Stimulated activated CD4-positive, alpha-beta T cell treated with anti-CD3 and anti-CD28 coated beads, Interleukin-4, amount 100 ng/mL, for 1 hour (primary cell): ENCODE measurements around the gene KMO.
A peak's percentile ranks its signal among the peaks of the same experiment; 100 is the strongest.

Source experiments
- DNase-seq: peaks from one replicate; pipeline ENCODE4 v3.0.0-alpha.2; 2020

KMO gene

DNA sequence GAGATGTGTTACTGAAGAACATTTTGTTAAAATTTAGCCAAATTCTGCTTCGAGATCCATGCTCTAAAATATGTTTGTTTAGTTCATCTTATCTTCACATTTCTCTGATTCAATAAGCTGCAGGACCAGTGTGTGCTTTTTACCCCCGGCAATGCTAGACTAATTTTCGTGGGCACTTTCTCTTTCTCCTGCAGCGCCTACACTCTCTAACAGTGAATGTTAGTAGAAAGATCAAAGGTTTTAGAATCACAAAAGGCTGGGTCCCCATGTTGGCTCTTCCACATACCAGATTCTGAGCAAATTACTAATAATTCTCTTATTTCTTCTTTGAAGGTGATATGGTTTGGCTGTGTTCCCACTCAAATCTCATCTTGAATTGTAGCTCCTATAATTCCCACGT is 99.5 kb downstream of the KMO start:
- no peak for DNase-seq

DNA sequence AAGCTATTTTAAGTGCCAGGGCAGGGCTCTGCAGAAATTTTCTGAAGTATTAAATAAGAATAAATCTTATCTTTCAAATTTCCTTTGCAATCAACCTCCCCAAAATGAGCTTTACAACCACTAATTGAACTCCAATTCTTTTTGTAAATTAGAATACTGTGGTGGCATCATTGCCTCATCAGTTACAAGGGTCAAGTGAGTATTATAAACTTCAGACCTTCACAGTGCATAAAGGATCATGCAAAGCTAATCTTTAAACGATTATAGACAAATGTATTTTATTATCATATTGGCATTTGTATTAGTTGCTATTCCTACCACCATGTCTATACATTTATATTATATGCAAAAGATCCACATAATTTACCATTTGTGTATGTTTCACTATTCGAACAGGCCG is 100.8 kb downstream of the KMO start:
- no peak for DNase-seq

DNA sequence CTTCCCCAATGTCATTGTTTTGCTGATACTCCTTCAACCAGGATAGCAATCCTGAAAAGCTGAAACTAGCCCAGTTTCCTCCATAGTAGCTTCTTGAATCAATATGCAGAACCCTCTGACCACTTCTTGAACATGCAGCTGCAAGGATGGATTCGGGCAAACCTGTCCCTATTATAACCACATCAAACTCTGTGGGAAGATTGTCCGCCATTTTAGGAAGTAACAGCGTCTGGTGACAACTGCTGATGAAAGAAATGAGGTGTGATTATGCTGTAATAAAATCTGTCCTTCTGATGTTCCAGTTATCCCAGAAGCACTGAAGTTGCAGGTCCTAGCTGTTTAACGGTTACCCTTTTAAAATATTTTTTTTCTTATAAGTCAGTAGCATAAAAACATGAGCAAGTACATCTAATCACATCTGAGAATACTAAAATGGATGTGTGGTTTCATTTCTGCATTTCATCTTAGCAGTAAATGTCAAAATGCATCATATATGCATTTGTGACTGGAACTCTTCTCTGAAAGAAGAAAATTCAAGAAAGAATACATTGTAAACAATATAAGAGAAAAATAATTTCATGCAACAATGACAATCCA is 103.5 kb downstream of the KMO start:
- no peak for DNase-seq

DNA sequence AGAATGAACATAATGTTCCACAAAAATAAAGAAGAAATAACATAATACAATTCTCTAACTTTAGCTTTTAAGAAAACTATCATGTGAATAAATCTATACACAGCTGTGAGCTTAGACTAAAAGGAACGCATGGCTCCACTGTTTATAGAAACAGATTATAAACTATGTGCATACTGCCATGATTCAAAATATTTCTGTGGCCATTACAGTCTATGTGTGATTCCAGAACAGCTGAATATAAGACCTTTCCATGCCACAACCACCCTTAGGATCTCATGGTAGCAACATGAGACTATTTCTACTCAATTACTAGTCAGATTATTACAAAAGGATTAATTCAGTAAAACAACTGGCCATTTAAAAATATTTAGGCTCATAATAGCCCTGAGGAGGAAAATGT is 104.1 kb downstream of the KMO start:
- no peak for DNase-seq

DNA sequence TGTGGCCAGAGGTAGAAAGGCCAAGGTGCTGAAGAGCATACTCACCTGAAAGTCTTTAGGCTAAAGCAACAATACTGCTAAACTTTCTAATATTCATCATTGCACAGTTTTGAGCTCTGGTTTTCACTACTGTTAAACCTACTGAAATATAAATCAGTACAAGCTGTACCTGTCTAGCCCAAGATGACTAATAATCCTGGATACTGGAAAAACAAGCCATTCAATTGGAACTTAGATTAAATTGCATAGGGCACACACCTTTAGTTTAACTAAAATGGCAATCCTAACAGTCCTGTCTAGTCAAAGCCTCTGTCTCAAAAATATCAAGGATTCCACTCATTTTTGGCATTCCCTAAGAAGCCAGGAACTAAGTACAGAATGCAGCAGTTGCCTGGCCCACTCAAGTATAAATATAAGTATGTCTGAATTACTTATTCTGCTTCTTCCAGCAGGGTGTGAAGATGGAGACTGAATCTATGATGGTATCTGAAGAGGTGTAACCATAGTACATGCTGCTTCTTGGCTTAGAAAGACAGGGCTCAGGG is 104.9 kb downstream of the KMO start:
- no peak for DNase-seq

DNA sequence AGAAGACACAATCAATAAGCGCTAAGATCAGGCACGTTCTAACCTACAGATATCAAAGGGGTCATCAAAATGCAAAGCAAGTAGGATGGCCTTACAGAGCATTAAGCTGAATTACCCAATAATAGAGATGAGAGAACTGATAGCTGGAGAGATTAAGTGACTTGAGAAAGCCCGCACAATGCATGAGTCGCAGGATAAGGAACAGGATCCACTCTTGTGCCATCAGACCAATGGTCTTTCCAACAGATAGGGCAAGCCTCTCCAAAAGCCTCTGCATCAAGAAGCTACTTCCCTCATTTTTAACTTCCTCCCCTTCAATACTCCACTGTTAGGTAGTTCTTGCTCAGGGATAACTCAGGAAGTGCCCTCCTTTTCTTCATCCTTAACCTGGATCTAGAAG is 105.4 kb downstream of the KMO start:
- no peak for DNase-seq

DNA sequence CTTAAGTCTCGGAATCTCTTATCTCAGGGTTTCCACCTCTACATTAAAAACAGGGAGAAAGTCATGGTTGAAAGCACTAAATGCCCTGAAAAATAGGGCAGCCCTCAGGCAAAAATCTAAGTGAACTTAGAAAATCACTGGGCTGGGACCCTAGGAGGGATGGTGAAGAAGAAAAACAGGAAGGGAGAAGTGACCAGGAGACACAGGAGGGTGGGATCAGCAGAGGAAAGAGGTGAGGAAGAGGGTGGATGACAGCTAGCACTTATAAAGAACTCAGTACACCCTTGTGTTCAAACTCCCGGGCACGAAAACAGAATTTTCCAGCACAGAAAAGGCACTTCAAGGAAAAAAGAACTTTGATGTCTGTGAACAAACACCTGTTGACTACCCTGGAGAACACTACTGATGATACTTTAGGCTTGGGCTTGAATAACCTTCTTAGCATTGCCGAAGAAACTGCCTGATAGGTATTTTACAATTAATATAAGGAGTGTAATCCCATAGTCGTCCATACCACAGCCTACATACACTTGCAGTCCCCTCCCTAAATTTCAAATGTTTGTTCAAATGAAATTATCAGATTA is 106.0 kb downstream of the KMO start:
- no peak for DNase-seq

DNA sequence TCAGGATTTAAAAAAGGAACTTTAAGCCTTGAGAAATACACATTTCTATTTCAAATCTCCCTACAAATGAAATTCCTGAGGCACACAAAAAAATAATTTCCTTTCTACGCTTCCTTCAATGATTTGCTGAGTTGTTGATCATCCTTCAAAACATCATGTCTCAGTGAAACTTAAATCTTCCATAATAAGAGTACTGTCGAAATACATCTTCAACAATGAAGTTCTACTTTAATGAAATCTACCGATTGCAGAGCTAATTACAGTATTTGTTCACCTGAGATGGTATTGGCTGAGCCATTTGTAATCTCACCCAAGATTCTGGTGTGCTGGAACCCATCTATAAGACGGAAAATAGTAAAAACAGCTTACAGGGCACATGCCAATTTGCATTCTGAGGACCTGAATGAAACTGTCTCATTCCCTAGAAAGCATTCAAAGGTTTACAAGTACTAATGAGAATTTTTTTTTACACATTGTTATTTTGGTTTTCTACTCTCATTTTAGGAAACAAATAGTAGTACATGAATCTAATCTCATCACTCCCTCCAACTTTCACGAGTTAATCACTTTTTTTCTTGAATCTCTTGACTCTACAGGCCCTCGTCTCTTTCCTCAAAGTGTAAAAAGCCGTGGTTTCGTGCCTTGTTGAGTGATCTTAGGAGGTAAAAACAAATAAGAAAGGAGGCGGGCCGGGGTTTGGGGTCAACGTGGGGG is 106.9 kb downstream of the KMO start:
- DNase-seq: no peak

DNA sequence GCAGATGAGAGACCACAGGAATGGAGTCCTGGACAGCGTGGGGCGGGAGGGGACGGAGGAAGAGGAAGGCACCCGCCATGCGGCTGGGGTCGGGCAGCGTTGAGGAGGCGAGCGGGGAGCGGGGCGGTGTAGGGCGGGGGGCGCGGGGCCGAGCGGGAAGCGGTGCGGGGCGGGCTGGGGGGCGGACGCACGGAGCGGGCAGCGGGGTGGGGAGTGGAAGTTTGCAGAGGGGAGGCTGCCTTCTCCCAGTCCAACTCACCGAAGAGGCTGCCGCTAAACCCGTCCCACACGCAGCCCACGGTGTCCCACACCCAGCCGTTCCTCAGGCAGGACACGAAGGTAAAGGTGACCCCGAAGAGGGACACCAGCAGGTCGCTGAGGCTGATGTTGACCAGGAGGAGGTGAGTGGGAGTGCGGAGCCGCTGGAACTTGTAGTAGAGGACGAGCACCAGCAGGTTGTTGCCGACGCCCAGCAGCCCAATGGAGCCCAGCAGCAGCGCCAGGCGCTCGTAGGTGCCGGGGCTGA is 107.5 kb downstream of the KMO start:
- peak; percentile 33 for DNase-seq

DNA sequence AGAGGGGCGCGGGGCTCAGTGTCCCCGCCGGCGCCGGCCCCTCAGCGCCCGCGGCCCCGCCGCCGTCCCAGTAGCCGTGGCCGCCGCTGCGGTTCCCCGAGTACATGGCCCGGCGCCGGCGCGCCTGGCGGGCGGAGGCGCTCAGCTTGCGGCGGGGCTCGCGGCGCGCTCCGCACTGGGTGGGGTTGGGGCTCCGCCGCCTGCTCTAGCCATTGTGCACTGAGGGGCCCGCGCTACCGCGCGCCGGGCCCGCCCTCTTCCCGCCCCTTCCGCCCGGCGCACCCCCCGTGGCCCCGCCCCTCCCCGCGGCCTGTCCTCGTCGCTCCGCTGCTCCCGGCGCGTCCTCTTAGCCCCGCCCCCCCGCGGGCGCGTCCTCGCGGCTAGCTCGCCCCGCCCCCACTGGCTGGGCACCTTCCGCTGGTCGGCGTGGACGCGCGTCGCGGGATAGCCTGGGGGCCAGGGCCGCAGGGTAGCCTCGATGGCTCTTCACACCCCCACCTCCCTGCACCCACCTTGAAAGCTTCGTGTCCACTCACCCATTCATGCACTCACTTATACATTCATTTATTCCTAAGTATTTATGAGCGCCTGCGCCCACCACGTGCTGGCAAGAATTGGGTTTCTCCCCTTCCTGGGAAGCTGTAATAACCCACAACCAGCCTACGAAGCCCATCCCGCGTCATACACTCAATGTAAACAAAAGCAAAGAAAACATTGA is 108.1 kb downstream of the KMO start, which contains the start of the genes CHML and OPN3:
Gene CHML, minus strand, starts transcription at position 221 of the 718 bp plus-strand sequence. CDS start 4,603 bp downstream, outside the sequence.
Gene OPN3, minus strand, starts transcription at position 221 of the 718 bp plus-strand sequence. Its CDS starts 115 bp downstream, at position 106.
- peak; percentile 93 for DNase-seq

DNA sequence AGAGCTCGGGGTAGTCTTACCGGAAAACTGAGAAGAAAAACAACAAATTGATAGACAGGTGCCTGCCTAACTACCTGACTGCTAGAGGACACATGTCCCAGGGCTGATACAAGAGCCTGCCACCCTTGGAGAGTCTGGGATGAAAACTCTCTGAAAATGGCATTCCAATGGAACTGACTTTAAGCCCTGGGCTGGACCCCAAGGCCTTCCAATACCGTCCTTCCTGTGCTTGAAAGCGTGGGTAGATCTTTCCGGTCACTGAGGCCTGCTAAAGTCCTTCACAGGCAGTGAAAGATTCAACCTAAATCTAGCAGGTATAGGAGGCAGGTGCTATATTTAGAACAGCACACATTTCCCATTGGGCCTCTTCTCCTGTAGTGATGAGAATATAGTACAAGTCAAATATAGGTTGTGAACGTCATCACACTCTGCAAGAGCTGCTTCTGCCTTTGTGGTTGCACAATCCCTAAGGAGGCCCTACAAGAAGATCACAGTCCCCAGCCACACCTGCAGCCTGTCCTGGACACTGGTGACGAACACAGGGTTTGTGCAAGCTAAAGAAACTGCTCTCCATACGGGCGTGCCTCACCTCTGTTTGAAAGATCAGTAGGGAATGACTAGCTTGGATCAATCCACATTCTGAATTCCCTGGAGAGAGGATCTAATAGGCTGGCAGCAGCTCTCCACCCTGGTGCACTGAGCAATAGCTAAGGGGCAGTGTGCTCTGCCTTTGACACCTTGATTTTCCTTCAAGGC is 108.9 kb downstream of the KMO start:
- DNase-seq: no peak

DNA sequence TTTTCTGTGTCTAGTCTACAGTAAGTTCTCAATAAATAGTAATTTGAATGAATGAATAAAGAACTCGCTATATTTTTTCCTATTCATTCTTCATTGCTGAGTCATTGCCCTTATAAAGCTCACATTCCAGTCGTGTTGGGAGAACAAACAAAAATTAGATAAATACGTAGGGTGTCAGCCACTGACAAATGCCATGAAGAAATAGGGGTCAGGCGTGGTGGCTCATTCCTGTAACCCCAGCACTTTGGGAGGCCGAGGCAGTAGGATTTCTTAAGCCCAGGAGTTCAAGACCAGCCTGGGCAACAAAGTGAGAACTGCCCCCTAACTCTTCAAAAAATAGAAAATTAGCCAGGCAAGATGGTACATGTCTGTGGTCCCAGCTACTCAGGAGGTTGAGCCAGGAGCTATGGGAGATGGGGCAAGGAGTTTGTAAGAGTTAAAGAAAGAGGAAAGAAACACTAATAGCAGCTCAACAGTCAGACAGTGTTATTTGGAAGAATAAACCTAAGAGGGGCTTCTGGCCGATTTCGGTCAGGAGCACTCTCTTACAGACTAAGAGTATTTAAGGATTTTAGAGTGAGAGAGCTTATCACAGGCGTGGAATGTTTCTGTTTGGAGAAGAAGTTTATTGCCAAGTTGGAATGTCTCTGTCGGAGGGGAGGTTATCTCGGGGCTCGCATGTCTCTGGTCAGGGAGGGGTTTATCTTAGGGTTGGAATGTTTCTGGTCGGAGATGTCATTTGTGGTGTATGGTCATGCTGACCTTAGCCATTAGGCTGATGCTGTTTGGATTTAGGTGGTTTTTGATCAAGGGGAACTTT is 109.8 kb downstream of the KMO start:
- no peak for DNase-seq

DNA sequence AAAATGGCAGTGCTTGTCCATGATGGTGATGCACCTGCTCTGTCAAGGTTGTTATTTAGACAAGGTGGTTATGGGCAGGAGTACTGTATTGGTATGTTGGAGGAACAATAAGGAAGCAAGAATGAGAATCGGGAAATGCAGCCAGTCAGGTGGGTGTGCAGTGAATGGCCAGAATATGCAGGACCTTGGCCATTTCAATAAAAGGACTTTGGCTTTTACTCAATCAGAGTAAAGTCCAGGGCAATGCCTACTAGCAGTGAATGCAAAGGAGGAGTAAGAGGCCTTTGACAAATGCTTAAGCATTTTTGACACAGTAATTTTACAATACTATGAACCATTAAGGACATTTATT is 110.4 kb downstream of the KMO start:
- DNase-seq: no peak

DNA sequence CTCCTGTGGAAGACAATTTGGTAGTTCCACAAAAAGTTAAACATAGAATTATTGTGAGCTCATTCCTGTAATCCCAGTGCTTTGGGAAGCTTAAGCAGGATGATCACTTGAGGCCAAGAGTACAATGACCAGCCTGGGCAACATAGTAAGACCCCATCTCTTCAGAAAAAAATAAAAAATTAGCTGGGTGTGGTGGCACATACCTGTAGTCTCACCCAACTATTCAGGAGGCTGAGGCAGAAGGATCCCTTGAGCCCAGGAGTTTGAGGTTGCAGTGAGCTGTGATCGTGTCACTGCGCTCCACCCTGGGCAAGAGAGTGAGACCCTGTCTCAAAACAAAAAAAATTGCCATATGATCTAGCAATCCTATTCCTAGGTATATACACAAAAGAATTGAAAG is 112.1 kb downstream of the KMO start:
- DNase-seq: no peak

DNA sequence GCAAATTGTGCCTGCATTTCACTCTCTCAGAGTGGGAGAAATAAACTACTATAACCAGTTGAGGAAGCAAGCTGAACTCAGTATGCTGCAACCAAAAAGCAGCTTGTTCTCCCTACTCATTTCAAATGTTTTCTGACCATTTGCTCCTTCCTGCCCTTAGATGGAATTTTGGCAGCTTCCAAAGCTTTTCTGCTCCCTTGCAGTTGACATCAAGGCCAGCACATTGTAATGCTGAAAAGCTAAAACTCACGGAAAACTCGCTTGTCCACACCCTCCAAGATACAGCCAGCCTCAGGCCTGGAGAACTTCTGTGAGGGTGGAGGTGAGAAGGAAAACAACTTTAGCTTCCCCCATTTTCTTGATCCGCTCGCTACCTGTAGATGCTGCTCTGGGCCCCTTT is 113.0 kb downstream of the KMO start:
- no peak for DNase-seq
